K562 (cell line): ENCODE measurements around the gene DDIT3. TPM values are rescaled to one million over a fixed set of nuclear protein-coding genes. Genes with fewer than 3 reads are reported as not detected.

Experiments
- CHD1 ChIP-seq: fragments of 200-600 bp; sonication (generic); IDR thresholded peaks from one replicate; pipeline ENCODE4 v1.6.1; 2012; ENCODE audit warnings: mild to moderate bottlenecking, moderate library complexity, low read length, inconsistent platforms
- CHD4 ChIP-seq: fragments of 200-600 bp; sonication (generic); IDR thresholded peaks from 3 replicates; pipeline ENCODE4 v1.6.1; 2012; ENCODE audit warnings: low read depth, mild to moderate bottlenecking, mixed read lengths, low read length, inconsistent platforms; ENCODE audit not compliant: insufficient read depth, insufficient replicate concordance, poor library complexity, severe bottlenecking
- CREB1 ChIP-seq, 2 experiments: sonication (generic) in 1 of 2; formaldehyde crosslinking in 1 of 2; IDR thresholded peaks; 2 replicates each; pipeline versions ENCODE4 v1.6.1 to v1.8.0; 2012 to 2022; ENCODE audit warnings: inconsistent platforms in 1 of 2, mild to moderate bottlenecking in 1 of 2, missing genetic modification reagents in 1 of 2, moderate library complexity in 1 of 2
- DEAF1 ChIP-seq: fragments of 450-650 bp; formaldehyde crosslinking; IDR thresholded peaks from 2 replicates; pipeline ENCODE4 v1.4.0; 2020; ENCODE audit warnings: mild to moderate bottlenecking, moderate library complexity
- ELF1 ChIP-seq: fragments of 200-800 bp; sonication (Bioruptor generic); IDR thresholded peaks from 2 replicates; pipeline ENCODE4 v1.6.1; 2016; ENCODE audit warnings: missing genetic modification characterization, missing compliant biosample characterization
- HEY1 ChIP-seq: fragments of 250-450 bp; sonication (Bioruptor Pico); IDR thresholded peaks from 2 replicates; pipeline ENCODE4 v1.5.0; 2020; ENCODE audit warnings: mild to moderate bottlenecking, moderate library complexity, borderline replicate concordance
- HLTF ChIP-seq: fragments of 450-650 bp; IDR thresholded peaks from 2 replicates; pipeline ENCODE4 v1.6.1; 2016
- KLF16 ChIP-seq: IDR thresholded peaks from 2 replicates; pipeline ENCODE4 v1.6.1; 2016; ENCODE audit warnings: antibody characterized with exemption
- POLR2AphosphoS2 ChIP-seq: IDR thresholded peaks from 2 replicates; pipeline ENCODE4 v1.6.1; 2012; ENCODE audit warnings: low read length, improper control_type of control experiment
- polyA plus RNA-seq, 8 experiments: library from polyadenylated mRNA; depleted of rRNA in 4 of 8; stranded (reverse) in 5 of 8; unstranded in 3 of 8; fragments of >200 nt; fragmentation: Nextera tagmentation in 2 of 8; fragmentation: Illumina TruSeq in 1 of 8; extraction: Ambion mirVana in 2 of 8; extraction: Trizol in 1 of 8; gene quantifications; 2 replicates each; pipeline versions ENCODE4 v1.2.1 to v1.2.3, GENCODE V29; 2011 to 2014; ENCODE audit warnings: inconsistent platforms in 1 of 8, missing spikeins in 1 of 8
- total RNA-seq, 7 experiments: library from RNA; depleted of rRNA in 6 of 7; stranded (reverse); fragments of >200 nt in 6 of 7; fragmentation: Illumina TruSeq in 2 of 7; extraction: Trizol in 2 of 7; gene quantifications; 2 replicates each; pipeline versions ENCODE4 v1.2.1 to v1.2.3, GENCODE V29; 2011 to 2021; ENCODE audit warnings: low replicate concordance in 1 of 7
- TF ChIP-seq, protein P1 (sequence below), 2 experiments: fragments of 450-650 bp; formaldehyde crosslinking in 1 of 2; IDR thresholded peaks; 2 replicates each; pipeline versions ENCODE4 v1.4.0 to v1.6.1; 2014 to 2020; ENCODE audit warnings: mild to moderate bottlenecking in 2 of 2, borderline replicate concordance in 1 of 2, low read depth in 1 of 2
- TF ChIP-seq, protein P2 (sequence below): fragments of 450-650 bp; IDR thresholded peaks from 2 replicates; pipeline ENCODE4 v1.6.1; 2016; ENCODE audit warnings: mild to moderate bottlenecking
- TF ChIP-seq, protein P3 (sequence below): sonication (generic); formaldehyde crosslinking; IDR thresholded peaks from 2 replicates; pipeline ENCODE4 v1.8.1; 2023; ENCODE audit warnings: mild to moderate bottlenecking, missing genetic modification reagents, moderate library complexity

DDIT3 gene
- total and polyA plus RNA-seq, 9 of the 15 experiments (the other 6 are each of a cell fraction or from before 2014, with no cell fraction given): 59.1 to 272 (median 89.9) TPM

DNA sequence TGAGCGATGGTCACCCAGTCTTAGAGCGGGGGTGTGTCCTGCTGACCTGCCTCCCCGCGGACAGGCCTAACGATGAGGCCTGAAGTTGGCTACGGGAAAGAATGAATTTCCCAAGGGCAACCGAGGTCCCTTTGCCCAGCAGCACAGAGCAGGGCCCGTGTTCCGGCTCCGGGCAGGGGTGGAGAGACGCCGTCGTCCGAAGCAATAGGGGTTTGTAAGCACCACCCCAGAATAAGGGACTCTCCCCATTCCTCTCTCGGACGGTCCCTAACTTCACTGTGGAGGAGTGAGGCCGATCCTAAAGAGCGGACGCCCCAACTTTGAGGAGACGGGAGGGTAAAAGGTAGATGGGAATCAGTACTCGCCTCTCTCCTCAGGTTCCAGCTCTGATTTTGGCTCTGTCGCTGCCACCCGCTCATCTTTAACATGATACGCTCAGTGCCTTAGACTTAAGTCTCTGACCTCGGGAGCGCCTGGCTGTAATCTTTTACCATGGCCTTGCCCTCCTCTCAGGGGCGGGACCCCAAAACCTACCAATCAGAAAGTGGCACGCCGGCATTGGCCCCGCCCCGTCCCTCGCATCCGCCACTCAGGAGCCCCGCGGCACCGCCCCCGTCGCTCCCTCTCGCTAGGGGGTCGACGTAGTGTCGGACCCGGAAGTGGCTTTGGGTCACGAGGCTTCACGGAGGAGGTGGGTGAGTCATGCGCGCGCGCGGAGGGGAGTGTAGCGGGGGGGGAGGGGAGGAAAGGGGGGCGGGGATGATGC, at the start of gene DDIT3 (continued):
- TF ChIP-seq, protein P1, sequence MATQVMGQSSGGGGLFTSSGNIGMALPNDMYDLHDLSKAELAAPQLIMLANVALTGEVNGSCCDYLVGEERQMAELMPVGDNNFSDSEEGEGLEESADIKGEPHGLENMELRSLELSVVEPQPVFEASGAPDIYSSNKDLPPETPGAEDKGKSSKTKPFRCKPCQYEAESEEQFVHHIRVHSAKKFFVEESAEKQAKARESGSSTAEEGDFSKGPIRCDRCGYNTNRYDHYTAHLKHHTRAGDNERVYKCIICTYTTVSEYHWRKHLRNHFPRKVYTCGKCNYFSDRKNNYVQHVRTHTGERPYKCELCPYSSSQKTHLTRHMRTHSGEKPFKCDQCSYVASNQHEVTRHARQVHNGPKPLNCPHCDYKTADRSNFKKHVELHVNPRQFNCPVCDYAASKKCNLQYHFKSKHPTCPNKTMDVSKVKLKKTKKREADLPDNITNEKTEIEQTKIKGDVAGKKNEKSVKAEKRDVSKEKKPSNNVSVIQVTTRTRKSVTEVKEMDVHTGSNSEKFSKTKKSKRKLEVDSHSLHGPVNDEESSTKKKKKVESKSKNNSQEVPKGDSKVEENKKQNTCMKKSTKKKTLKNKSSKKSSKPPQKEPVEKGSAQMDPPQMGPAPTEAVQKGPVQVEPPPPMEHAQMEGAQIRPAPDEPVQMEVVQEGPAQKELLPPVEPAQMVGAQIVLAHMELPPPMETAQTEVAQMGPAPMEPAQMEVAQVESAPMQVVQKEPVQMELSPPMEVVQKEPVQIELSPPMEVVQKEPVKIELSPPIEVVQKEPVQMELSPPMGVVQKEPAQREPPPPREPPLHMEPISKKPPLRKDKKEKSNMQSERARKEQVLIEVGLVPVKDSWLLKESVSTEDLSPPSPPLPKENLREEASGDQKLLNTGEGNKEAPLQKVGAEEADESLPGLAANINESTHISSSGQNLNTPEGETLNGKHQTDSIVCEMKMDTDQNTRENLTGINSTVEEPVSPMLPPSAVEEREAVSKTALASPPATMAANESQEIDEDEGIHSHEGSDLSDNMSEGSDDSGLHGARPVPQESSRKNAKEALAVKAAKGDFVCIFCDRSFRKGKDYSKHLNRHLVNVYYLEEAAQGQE (IDR thresholded peaks at IDR 0.05; ENCODE audit: borderline replicate concordance): no peak
- TF ChIP-seq, protein P1 (CRISPR knock-in tag; IDR thresholded peaks at IDR 0.05; ENCODE audit: low read depth): peak; percentile 60; the same call in 1 of the 2 replicates
- TF ChIP-seq ELF1 (tag) (peak; percentile 100), CHD4 (no peak), KLF16 (no peak; the same call in 1 of the 2 replicates), POLR2AphosphoS2 (peak; percentile 94; the same call in 1 of the 2 replicates), CHD1 (peak; percentile 53), DEAF1 (0 out of 2 replicates have a peak, but pooled peaks have one; percentile 38), HEY1 (CRISPR knock-in tag) (0 out of 2 replicates have a peak, but pooled peaks have one; percentile 84), CREB1 (IDR thresholded peaks at IDR 0.05) (peak; percentile 60), CREB1 (CRISPR knock-in tag; IDR thresholded peaks at IDR 0.05) (peak; percentile 81), HLTF (peak; percentile 75; the same call in 1 of the 2 replicates)
- TF ChIP-seq, protein P2, sequence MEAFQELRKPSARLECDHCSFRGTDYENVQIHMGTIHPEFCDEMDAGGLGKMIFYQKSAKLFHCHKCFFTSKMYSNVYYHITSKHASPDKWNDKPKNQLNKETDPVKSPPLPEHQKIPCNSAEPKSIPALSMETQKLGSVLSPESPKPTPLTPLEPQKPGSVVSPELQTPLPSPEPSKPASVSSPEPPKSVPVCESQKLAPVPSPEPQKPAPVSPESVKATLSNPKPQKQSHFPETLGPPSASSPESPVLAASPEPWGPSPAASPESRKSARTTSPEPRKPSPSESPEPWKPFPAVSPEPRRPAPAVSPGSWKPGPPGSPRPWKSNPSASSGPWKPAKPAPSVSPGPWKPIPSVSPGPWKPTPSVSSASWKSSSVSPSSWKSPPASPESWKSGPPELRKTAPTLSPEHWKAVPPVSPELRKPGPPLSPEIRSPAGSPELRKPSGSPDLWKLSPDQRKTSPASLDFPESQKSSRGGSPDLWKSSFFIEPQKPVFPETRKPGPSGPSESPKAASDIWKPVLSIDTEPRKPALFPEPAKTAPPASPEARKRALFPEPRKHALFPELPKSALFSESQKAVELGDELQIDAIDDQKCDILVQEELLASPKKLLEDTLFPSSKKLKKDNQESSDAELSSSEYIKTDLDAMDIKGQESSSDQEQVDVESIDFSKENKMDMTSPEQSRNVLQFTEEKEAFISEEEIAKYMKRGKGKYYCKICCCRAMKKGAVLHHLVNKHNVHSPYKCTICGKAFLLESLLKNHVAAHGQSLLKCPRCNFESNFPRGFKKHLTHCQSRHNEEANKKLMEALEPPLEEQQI: no peak
- TF ChIP-seq, protein P3, sequence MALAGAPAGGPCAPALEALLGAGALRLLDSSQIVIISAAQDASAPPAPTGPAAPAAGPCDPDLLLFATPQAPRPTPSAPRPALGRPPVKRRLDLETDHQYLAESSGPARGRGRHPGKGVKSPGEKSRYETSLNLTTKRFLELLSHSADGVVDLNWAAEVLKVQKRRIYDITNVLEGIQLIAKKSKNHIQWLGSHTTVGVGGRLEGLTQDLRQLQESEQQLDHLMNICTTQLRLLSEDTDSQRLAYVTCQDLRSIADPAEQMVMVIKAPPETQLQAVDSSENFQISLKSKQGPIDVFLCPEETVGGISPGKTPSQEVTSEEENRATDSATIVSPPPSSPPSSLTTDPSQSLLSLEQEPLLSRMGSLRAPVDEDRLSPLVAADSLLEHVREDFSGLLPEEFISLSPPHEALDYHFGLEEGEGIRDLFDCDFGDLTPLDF (CRISPR knock-in tag): peak; percentile 85
